ENCODE data around the gene PHLPP2.

Gene PHLPP2

GRCh38 chr16:71669926-71670536 is 54.5 kb downstream of the PHLPP2 start:
- DNase-seq (ENCODE audit: low read depth in 2 of 2) = no peak

GRCh38 chr16:71666928-71667707 is 57.4 kb downstream of the PHLPP2 start:
- no peak for DNase-seq (ENCODE audit: low read depth in 2 of 2)

GRCh38 chr16:71666264-71666663 is 58.2 kb downstream of the PHLPP2 start:
- no peak for DNase-seq (ENCODE audit: low read depth in 2 of 2)

GRCh38 chr16:71659471-71659870 is 65.0 kb downstream of the PHLPP2 start:
- DNase-seq (ENCODE audit: low read depth in 2 of 2) = no peak

GRCh38 chr16:71658771-71659170 is 65.7 kb downstream of the PHLPP2 start:
- DNase-seq (ENCODE audit: low read depth in 2 of 2) = no peak

- DNase-seq (ENCODE audit: low read depth in 2 of 2) = no peak
These were observed 74.8 kb downstream of the PHLPP2 start for GRCh38 chr16:71649704-71650103.

GRCh38 chr16:71648921-71649320 is 75.6 kb downstream of the PHLPP2 start:
- no peak for DNase-seq (ENCODE audit: low read depth in 2 of 2)

- no peak for DNase-seq (ENCODE audit: low read depth in 2 of 2)
These were observed 76.3 kb downstream of the PHLPP2 start for GRCh38 chr16:71648162-71648561.

GRCh38 chr16:71647391-71647790 is 77.1 kb downstream of the PHLPP2 start:
- DNase-seq (ENCODE audit: low read depth in 2 of 2) = no peak

- no peak for DNase-seq (ENCODE audit: low read depth in 2 of 2)
These were observed 79.1 kb downstream of the PHLPP2 start for GRCh38 chr16:71645450-71645849.

- DNase-seq (ENCODE audit: low read depth in 2 of 2) = no peak
These were observed 87.1 kb downstream of the PHLPP2 start for GRCh38 chr16:71637398-71637797.

- no peak for DNase-seq (ENCODE audit: low read depth in 2 of 2)
These were observed 88.9 kb downstream of the PHLPP2 start for GRCh38 chr16:71635632-71636031.

- no peak for DNase-seq (ENCODE audit: low read depth in 2 of 2)
These were observed 92.7 kb downstream of the PHLPP2 start for GRCh38 chr16:71631776-71632175.

GRCh38 chr16:71630808-71631207 is 93.7 kb downstream of the PHLPP2 start:
- DNase-seq (ENCODE audit: low read depth in 2 of 2) = no peak

GRCh38 chr16:71629278-71630016 is 95.1 kb downstream of the PHLPP2 start:
- DNase-seq (ENCODE audit: low read depth in 2 of 2) = no peak

GRCh38 chr16:71628810-71629209 is 95.7 kb downstream of the PHLPP2 start:
- no peak for DNase-seq (ENCODE audit: low read depth in 2 of 2)

GRCh38 chr16:71627731-71628181 is 96.7 kb downstream of the PHLPP2 start:
- DNase-seq (ENCODE audit: low read depth in 2 of 2) = no peak

GRCh38 chr16:71626858-71627213 is 97.7 kb downstream of the PHLPP2 start:
- no peak for DNase-seq (ENCODE audit: low read depth in 2 of 2)

GRCh38 chr16:71626018-71626857 is 98.3 kb downstream of the PHLPP2 start, which contains the start of gene MARVELD3:
Gene MARVELD3, plus strand, starts transcription at chr16:71626184. Its CDS starts 46 bp downstream, at chr16:71626230.
- DNase-seq (ENCODE audit: low read depth in 2 of 2) = no peak

GRCh38 chr16:71625113-71625850 is 99.2 kb downstream of the PHLPP2 start:
- DNase-seq (ENCODE audit: low read depth in 2 of 2) = no peak

- DNase-seq (ENCODE audit: low read depth in 2 of 2) = no peak
These were observed 100.9 kb downstream of the PHLPP2 start for GRCh38 chr16:71623597-71623996.

All from stimulated activated CD8-positive, alpha-beta memory T cell treated with anti-CD3 and anti-CD28 coated beads, Interleukin-7, amount 100 ng/mL, for 4 hours (primary cell).